Pancreas (tissue), 10 donors: ENCODE measurements around the gene ZBTB47. TPM values are rescaled to one million over a fixed set of nuclear protein-coding genes. Genes with fewer than 3 reads are reported as not detected.

Source experiments
- ATAC-seq, 4 donors: fragments of 200-7000 bp; cut with Tn5 transposase; one replicate each; pipeline versions ENCODE4 v1.8.0 to v1.9.1; 2020; ENCODE audit warnings: mild to moderate bottlenecking in 4 of 4, moderate library complexity in 4 of 4
- DNase-seq, 6 donors: peaks; one replicate each; pipeline ENCODE4 v3.0.0-alpha.2; 2020
- FAIRE-seq: peaks from 2 replicates; lab custom pipeline; 2012; peaks lifted over from hg19 to GRCh38; lab: Jason Lieb, UNC
- H3K27ac ChIP-seq, 4 donors: fragments of 200-600 bp; sonication (generic); 1 replicate in 3 of 4; 2 replicates in 1 of 4; pipeline versions ENCODE4 v1.5.0 to v1.8.0; 2020
- H3K27me3 ChIP-seq, 4 donors: fragments of 200-600 bp; one replicate each; pipeline ENCODE4 v1.8.0; 2021
- H3K36me3 ChIP-seq, 3 donors: fragments of 200-600 bp; sonication (generic) in 1 of 3; one replicate each; pipeline versions ENCODE4 v1.5.0 to v1.8.0; 2020 to 2021
- H3K4me1 ChIP-seq, 3 donors: fragments of 200-600 bp; one replicate each; pipeline ENCODE4 v1.8.0; 2021
- H3K4me3 ChIP-seq, 4 donors: fragments of 200-600 bp; sonication (generic) in 2 of 4; one replicate each; pipeline versions ENCODE4 v1.5.0 to v1.8.0; 2020 to 2021
- H3K9me3 ChIP-seq, 4 donors: fragments of 200-600 bp; one replicate each; pipeline ENCODE4 v1.8.0; 2021
- WGBS, 2 donors: extraction: QIAGEN DNeasy Blood & Tissue Kit; methylation state at CpG; one replicate each; pipeline ENCODE4 v1.1.7; 2013; 5-methylcytosine and 5-hydroxymethylcytosine counted together
- intact Hi-C, 3 donors: fragments of 100-400 bp; cut with DNase I; formaldehyde crosslinking; loops; one replicate each; pipeline versions ENCODE4 v1.11.1 to v1.14.2; 2022
- polyA plus RNA-seq, 2 donors: library from polyadenylated mRNA; stranded (reverse); fragments of 200-250 nt; gene quantifications; one replicate each; pipeline ENCODE4 v1.2.3, GENCODE V29; 2013
- total RNA-seq, 6 donors: library from RNA; stranded (reverse); fragmentation: NEBNext Ultra II Directional in 4 of 6; extraction: Animal tissue kit (Norgen Biotek cat#: 25700) in 4 of 6; gene quantifications; one replicate each; pipeline versions ENCODE4 v1.2.1 to v1.2.4, GENCODE V29; 2021 to 2023
- TF ChIP-seq, protein P1 (sequence below), 4 donors: fragments of 200-600 bp; sonication (generic) in 3 of 4; IDR thresholded peaks; one replicate each; pipeline versions ENCODE4 v1.5.0 to v1.8.0; 2021; ENCODE audit warnings: antibody characterized with exemption in 4 of 4
- donor health status: healthy with polysubstance abuse.
- donor health status: DM: no; HTN: no; CAD: no; lungs with moderate emphysema.
- donor health status: DM: no; HTN: no; CAD: no.
- donor health status: control.
- donor health status: control.
- donor health status: Bipolar disorder and iron deficiency.
- donor health status: DM: yes; HTN: yes; CAD: no.
- donor health status: DM: no; HTN: no; CAD: no.
- donor health status: DM: no; HTN: no; CAD: no.
- donor health status: DM: yes; HTN: yes; CAD: no.

Gene ZBTB47
- total and polyA plus RNA-seq, 8 donors = 7.9 to 13.6 (median 10.2) TPM

DNA sequence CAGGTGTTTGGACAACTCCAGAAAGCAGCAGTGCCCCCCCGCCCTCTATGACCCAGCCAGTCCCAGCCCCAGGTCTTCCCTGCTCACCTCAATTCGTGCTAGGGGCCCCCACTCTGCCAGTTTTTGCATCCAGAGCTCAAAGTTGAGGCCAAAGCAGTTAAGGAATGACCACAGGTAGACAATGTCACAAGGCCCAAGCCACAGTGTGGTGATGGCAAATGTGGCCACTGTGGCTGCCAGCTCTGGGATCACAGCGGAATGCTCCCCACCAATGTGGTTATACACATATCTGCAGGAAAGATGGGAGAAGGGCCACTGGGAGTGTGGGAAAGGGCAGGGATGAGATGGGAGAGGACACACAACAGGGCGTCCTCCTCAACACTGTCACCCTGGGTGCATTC lies 40.0 kb downstream of the ZBTB47 start:
- WGBS, 2 donors = 68 to 69% methylated on average over 3 to 4 of the region's 4 CpGs
- Histone ChIP-seq H3K4me3 (no peak overlapping the region), H3K27me3 (no peaks in the 10 kb centered on the region), H3K9me3 (no peaks in the 10 kb centered on the region), H3K36me3 (no peaks in the 10 kb centered on the region), H3K27ac (no peak overlapping the region), H3K4me1 (no peaks in the 10 kb centered on the region)
- TF ChIP-seq, protein P1, sequence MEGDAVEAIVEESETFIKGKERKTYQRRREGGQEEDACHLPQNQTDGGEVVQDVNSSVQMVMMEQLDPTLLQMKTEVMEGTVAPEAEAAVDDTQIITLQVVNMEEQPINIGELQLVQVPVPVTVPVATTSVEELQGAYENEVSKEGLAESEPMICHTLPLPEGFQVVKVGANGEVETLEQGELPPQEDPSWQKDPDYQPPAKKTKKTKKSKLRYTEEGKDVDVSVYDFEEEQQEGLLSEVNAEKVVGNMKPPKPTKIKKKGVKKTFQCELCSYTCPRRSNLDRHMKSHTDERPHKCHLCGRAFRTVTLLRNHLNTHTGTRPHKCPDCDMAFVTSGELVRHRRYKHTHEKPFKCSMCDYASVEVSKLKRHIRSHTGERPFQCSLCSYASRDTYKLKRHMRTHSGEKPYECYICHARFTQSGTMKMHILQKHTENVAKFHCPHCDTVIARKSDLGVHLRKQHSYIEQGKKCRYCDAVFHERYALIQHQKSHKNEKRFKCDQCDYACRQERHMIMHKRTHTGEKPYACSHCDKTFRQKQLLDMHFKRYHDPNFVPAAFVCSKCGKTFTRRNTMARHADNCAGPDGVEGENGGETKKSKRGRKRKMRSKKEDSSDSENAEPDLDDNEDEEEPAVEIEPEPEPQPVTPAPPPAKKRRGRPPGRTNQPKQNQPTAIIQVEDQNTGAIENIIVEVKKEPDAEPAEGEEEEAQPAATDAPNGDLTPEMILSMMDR (IDR thresholded peaks at IDR 0.05) = no peak
- intact Hi-C loops = no loop called here
- ATAC-seq (no peak), FAIRE-seq (no peak), DNase-seq (no peak)

DNA sequence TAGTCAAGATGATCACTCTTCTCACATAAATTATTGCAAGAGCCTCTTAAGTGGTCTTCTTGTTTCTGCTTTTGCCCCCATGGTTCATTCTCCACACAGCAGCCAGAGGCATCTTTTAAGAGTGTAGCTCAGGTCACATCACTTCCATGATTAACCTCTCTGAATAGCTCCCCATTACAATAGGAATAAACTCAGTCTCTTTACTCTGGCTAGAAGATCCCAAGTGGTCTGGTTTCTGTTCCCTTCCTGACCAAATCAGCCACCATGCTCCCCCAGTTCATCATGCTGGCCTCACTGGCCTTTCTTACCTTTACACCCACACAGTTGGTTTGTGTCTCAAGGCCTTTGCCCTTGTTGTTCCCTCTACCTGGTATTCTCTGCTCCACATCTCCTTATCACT lies 40.9 kb downstream of the ZBTB47 start:
- Histone ChIP-seq H3K27me3 (no peaks in the 10 kb centered on the region), H3K27ac (no peak overlapping the region), H3K36me3 (no peaks in the 10 kb centered on the region), H3K9me3 (no peaks in the 10 kb centered on the region), H3K4me3 (no peak overlapping the region), H3K4me1 (no peaks in the 10 kb centered on the region)
- ATAC-seq = no peak
- intact Hi-C loops = no loop called here
- no peak for DNase-seq
- FAIRE-seq = no peak
- TF ChIP-seq, protein P1 (IDR thresholded peaks at IDR 0.05) = no peak

- Histone ChIP-seq H3K27ac (no peak overlapping the region), H3K36me3 (no peaks in the 10 kb centered on the region), H3K9me3 (no peaks in the 10 kb centered on the region), H3K27me3 (no peaks in the 10 kb centered on the region), H3K4me3 (no peak overlapping the region), H3K4me1 (no peaks in the 10 kb centered on the region)
- no peak for ATAC-seq
- peak in 2 of 6 donors; percentile 5 to 42 for DNase-seq
- no peak for FAIRE-seq
- WGBS, 2 donors = 61 to 70% methylated on average over 19 of the region's 19 CpGs
- TF ChIP-seq, protein P1 (IDR thresholded peaks at IDR 0.05) = no peak
- intact Hi-C loops = no loop called here
Measured at GRCh38 chr3:42696356-42697288, 43.1 kb downstream of the ZBTB47 start.

DNA sequence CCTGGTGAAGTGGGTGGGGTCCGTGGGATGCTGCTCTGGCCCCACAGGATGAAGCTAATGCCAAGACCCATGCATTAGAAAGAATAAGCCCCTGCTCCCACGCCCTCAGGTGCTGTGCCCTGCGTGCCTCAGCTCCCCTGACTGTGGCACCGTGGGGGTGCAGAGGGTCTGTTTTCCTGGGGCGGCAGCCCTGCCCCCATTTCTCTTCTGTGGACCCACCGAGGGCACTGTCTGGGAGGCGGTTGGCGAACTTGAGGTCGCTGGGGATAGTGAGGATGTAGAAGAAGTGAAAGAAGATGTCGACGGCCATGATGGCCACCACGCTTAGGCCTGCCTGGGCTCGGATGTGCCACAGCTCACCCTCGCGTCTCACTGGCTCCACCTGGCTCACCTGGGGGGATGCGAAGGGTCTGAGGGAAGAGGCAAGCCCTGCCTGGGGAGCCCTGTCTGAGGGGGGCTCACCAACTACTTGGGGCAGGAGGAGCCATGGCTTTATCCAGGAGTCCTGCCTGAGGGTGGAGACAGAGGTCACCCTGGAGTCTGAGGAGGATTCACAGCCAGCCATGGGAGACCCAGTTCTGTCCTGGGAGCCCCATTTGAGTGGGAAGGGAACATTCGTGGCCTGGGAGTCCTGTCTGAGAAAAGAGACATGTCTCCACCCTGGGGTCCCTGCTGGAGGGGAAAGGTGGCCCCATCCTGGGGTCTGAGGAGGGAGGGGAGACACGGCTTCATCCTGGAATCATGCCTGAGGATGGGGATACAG lies 44.0 kb downstream of the ZBTB47 start:
- DNase-seq = peak in 2 of 6 donors; percentile 6 to 41
- intact Hi-C loops = no loop called here
- no peaks in the 10 kb centered on the region for H3K9me3 ChIP-seq
- no peaks in the 10 kb centered on the region for H3K27me3 ChIP-seq
- no peak overlapping the region for H3K4me3 ChIP-seq
- H3K27ac ChIP-seq = no peak overlapping the region
- TF ChIP-seq, protein P1 (IDR thresholded peaks at IDR 0.05) = no peak
- WGBS, 2 donors = 77 to 84% methylated on average over 18 of the region's 18 CpGs
- no peak for ATAC-seq
- no peaks in the 10 kb centered on the region for H3K36me3 ChIP-seq
- FAIRE-seq = no peak
- no peaks in the 10 kb centered on the region for H3K4me1 ChIP-seq
